ENCODE data around the gene EFHB.
A peak's percentile ranks its signal among the peaks of the same experiment; 100 is the strongest.

Gene EFHB

GRCh38 chr3:19947549-19948225, 13.7 kb upstream of the EFHB start (continued):
- TF ChIP-seq PATZ1 (tag by site-specific recombination; IDR thresholded peaks at IDR 0.05) (peak; percentile 28), ZNF792 (tag by site-specific recombination; IDR thresholded peaks at IDR 0.05) (no peak), KLF9 (tag by site-specific recombination; IDR thresholded peaks at IDR 0.05; ENCODE audit: low read depth) (no peak), SP3 (tag by site-specific recombination; IDR thresholded peaks at IDR 0.05) (peak; percentile 63), ZSCAN16 (tag by site-specific recombination; IDR thresholded peaks at IDR 0.05) (0 out of 2 replicates have a peak, but pooled peaks have one; percentile 51), ZBTB44 (tag by site-specific recombination; IDR thresholded peaks at IDR 0.05) (no peak), ZBTB8A (tag by site-specific recombination; IDR thresholded peaks at IDR 0.05) (peak; percentile 12; the same call in 1 of the 2 replicates), ZSCAN23 (tag by site-specific recombination; IDR thresholded peaks at IDR 0.05) (0 out of 2 replicates have a peak, but pooled peaks have one; percentile 48), EGR2 (tag by site-specific recombination; IDR thresholded peaks at IDR 0.05; ENCODE audit: low read depth) (peak; percentile 34; the same call in 1 of the 2 replicates), ZFP37 (tag by site-specific recombination; IDR thresholded peaks at IDR 0.05) (peak; percentile 75; the same call in 1 of the 2 replicates), ZNF514 (tag by site-specific recombination; IDR thresholded peaks at IDR 0.05) (no peak), ZNF391 (tag by site-specific recombination; IDR thresholded peaks at IDR 0.05; ENCODE audit: borderline replicate concordance, low read depth) (0 out of 2 replicates have a peak, but pooled peaks have one; percentile 23), ZBTB17 (tag by site-specific recombination; IDR thresholded peaks at IDR 0.05) (peak; percentile 82), ZNF366 (tag by site-specific recombination; conservative IDR thresholded peaks at IDR 0.05) (0 out of 2 replicates have a peak, but pooled peaks have one; percentile 19), PRDM1 (tag by site-specific recombination; IDR thresholded peaks at IDR 0.05) (peak; percentile 62), ZNF394 (tag by site-specific recombination; IDR thresholded peaks at IDR 0.05; ENCODE audit: borderline replicate concordance) (peak; percentile 34; the same call in 1 of the 2 replicates), ZXDB (tag by site-specific recombination; IDR thresholded peaks at IDR 0.05) (peak; percentile 82)

- POLR2A ChIA-PET: interaction anchor here (0.6 kb wide), 1 partner anchor 236 kb away, joined by 3 read pairs; no protein-coding TSS in a partner anchor
- CTCF ChIA-PET: interaction anchor here (0.6 kb wide), 1 partner anchor 93 kb away, joined by 4 read pairs; the partner anchor contains the start of gene KAT2B
- H3K4me3 ChIP-seq (ENCODE audit: low read depth, low read length): peak within 1 kb of the TSS; percentile 81
- H3K27ac ChIP-seq (ENCODE audit: extremely low read depth, low read depth, low read length): peak within 1 kb of the TSS; percentile 92
- peaks cover 5% of the 10 kb centered on the region; the same call in 1 of the 2 replicates for H3K4me1 ChIP-seq (ENCODE audit: control insufficient read depth, insufficient read depth, low read length)
- H3K36me3 ChIP-seq (ENCODE audit: control insufficient read depth in 2 of 2, insufficient read depth in 1 of 2, low read length in 2 of 2): peaks cover 13 to 14% of the 10 kb centered on the region in 2 experiments
- H3K9me3 ChIP-seq (ENCODE audit: control insufficient read depth, insufficient read depth, low read depth, low read length): no peaks in the 10 kb centered on the region
- TF ChIP-seq ZNF843 (tag by site-specific recombination; IDR thresholded peaks at IDR 0.05): peak; percentile 66
- TF ChIP-seq ZNF501 (tag by site-specific recombination; IDR thresholded peaks at IDR 0.05): 0 out of 2 replicates have a peak, but pooled peaks have one; percentile 65
- peak; percentile 79 for TF ChIP-seq PATZ1 (tag by site-specific recombination; IDR thresholded peaks at IDR 0.05)
- TF ChIP-seq ZNF76 (tag by site-specific recombination; IDR thresholded peaks at IDR 0.05; ENCODE audit: borderline replicate concordance, low read depth): peak; percentile 79; the same call in 1 of the 2 replicates
- TF ChIP-seq CTCF (tag by site-specific recombination; IDR thresholded peaks at IDR 0.05): 0 out of 2 replicates have a peak, but pooled peaks have one; percentile 15
- peak; percentile 61; the same call in 1 of the 2 replicates for TF ChIP-seq ZBTB6 (tag by site-specific recombination; IDR thresholded peaks at IDR 0.05)
- TF ChIP-seq TCF7L2 (IDR thresholded peaks at IDR 0.05; ENCODE audit: borderline replicate concordance, low read depth, low read length): no peak
- peak; percentile 98 for TF ChIP-seq ZNF341 (tag by site-specific recombination; IDR thresholded peaks at IDR 0.05; ENCODE audit: low read depth)
- TF ChIP-seq ZNF473 (tag by site-specific recombination; IDR thresholded peaks at IDR 0.05): no peak
- peak; percentile 71; the same call in 1 of the 2 replicates for TF ChIP-seq ZNF600 (tag by site-specific recombination; IDR thresholded peaks at IDR 0.05)
Observed at GRCh38 chr3:19946832-19947548, 13.0 kb upstream of the EFHB start, which contains the start of gene RAB5A. RAB5A (plus strand) TSS chr3:19947097; CDS start chr3:19950899, 3,802 bp downstream.

Measured in HEK293 (cell line).